ENCODE measurements around the gene ZNF618. TPM values are rescaled to one million over a fixed set of nuclear protein-coding genes. Genes with fewer than 3 reads are reported as not detected.

Gene ZNF618
- total RNA-seq, 1 experiment from 2014 or later: 29.4 TPM

DNA sequence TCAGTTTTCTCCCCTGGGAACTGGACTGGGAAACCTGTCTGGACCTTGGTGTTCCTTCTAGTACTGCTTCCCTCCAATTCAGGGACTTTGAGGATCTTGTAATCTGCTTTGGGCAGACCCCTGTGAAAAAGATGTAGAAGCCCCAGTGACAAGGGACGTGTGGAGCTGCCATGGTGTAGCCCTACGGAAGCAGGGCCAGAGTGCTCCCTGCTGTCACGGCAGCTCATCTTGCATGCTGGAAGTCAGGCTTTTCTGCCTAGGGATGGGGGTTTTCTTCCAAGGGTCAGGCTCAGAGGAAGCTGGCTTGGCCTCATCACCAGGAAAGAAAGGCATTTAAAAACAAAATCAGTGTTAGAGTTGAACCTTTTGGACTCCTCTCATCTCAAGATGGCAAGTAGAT is 115.6 kb downstream of the ZNF618 start:
- Histone ChIP-seq H3K36me3 (ENCODE audit: insufficient read depth, low read length, poor library complexity, severe bottlenecking) (no peaks in the 10 kb centered on the region), H3K27me3 (replicated peaks; ENCODE audit: insufficient read depth, low read depth, low read length, poor library complexity) (no peaks in the 10 kb centered on the region), H3K4me1 (ENCODE audit: insufficient read depth, low read length, poor library complexity, severe bottlenecking) (peaks cover 23% of the 10 kb centered on the region), H3K4me3 (ENCODE audit: low read depth, low read length, poor library complexity, severe bottlenecking) (no peak overlapping the region), H3K9me3 (ENCODE audit: low read depth, low read length, poor library complexity, severe bottlenecking) (no peaks in the 10 kb centered on the region), H3K27ac (ENCODE audit: low read depth, low read length, poor library complexity, severe bottlenecking) (no peak overlapping the region)
- intact Hi-C loops (cut with micrococcal nuclease; ENCODE audit: unreplicated experiment): no loop called here
- no TSS peak for BruUV-seq (replicated peaks)
- no peak for DNase-seq (ENCODE audit: low spot score)
- ChIA-PET POLR2A (ENCODE audit: low non-redundant PET) (no interaction called here), CTCF (no interaction called here)
- TF ChIP-seq, protein P1, sequence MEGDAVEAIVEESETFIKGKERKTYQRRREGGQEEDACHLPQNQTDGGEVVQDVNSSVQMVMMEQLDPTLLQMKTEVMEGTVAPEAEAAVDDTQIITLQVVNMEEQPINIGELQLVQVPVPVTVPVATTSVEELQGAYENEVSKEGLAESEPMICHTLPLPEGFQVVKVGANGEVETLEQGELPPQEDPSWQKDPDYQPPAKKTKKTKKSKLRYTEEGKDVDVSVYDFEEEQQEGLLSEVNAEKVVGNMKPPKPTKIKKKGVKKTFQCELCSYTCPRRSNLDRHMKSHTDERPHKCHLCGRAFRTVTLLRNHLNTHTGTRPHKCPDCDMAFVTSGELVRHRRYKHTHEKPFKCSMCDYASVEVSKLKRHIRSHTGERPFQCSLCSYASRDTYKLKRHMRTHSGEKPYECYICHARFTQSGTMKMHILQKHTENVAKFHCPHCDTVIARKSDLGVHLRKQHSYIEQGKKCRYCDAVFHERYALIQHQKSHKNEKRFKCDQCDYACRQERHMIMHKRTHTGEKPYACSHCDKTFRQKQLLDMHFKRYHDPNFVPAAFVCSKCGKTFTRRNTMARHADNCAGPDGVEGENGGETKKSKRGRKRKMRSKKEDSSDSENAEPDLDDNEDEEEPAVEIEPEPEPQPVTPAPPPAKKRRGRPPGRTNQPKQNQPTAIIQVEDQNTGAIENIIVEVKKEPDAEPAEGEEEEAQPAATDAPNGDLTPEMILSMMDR (conservative IDR thresholded peaks at IDR 0.05; ENCODE audit: low read depth, low read length): no peak
- TF ChIP-seq EZH2 (IDR thresholded peaks at IDR 0.05; ENCODE audit: borderline replicate concordance, low read depth, low read length, poor library complexity, severe bottlenecking): no peak

DNA sequence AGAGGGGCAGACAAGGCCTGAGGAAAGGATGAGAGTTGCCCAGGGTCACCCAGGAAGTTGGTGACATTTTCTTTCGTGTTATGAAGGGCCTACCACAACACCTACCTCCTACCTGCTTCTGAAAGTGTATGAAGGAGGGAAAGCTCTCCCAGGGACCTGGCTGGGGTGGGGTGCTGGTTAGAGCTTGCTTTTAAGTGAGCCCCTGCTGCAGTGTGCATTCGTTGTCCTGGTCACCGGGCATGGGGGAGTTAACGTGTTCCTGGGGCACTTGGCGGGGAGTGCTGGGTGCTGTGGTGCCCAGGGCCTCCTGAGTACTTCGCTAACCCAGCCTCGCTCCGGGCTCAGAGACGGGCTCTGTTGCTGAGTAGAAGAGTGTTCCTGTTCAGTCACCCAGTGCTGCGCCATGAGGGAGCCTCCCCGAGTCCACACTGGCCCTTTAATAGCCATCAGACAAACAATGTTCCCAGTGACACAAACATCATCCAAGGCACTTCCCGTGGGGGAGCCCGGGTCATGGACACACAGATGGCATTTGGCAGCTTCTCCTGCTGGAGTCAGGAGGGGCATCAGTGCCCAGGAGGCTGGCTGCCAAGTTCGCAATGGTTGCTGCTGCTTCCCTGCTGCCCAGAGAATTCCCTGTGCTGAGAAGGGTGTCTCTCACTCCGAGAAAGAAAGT is 116.3 kb downstream of the ZNF618 start:
- no peak for DNase-seq (ENCODE audit: low spot score)
- Histone ChIP-seq H3K4me1 (ENCODE audit: insufficient read depth, low read length, poor library complexity, severe bottlenecking) (peaks cover 23% of the 10 kb centered on the region), H3K27ac (ENCODE audit: low read depth, low read length, poor library complexity, severe bottlenecking) (no peak overlapping the region), H3K9me3 (ENCODE audit: low read depth, low read length, poor library complexity, severe bottlenecking) (no peaks in the 10 kb centered on the region), H3K27me3 (replicated peaks; ENCODE audit: insufficient read depth, low read depth, low read length, poor library complexity) (no peaks in the 10 kb centered on the region), H3K4me3 (ENCODE audit: low read depth, low read length, poor library complexity, severe bottlenecking) (no peak overlapping the region), H3K36me3 (ENCODE audit: insufficient read depth, low read length, poor library complexity, severe bottlenecking) (no peaks in the 10 kb centered on the region)
- ChIA-PET CTCF (no interaction called here), POLR2A (ENCODE audit: low non-redundant PET) (no interaction called here)
- intact Hi-C loops (cut with micrococcal nuclease; ENCODE audit: unreplicated experiment): no loop called here
- TF ChIP-seq, protein P1 (conservative IDR thresholded peaks at IDR 0.05; ENCODE audit: low read depth, low read length): no peak
- no peak for TF ChIP-seq EZH2 (IDR thresholded peaks at IDR 0.05; ENCODE audit: borderline replicate concordance, low read depth, low read length, poor library complexity, severe bottlenecking)
- BruUV-seq (replicated peaks): no TSS peak

DNA sequence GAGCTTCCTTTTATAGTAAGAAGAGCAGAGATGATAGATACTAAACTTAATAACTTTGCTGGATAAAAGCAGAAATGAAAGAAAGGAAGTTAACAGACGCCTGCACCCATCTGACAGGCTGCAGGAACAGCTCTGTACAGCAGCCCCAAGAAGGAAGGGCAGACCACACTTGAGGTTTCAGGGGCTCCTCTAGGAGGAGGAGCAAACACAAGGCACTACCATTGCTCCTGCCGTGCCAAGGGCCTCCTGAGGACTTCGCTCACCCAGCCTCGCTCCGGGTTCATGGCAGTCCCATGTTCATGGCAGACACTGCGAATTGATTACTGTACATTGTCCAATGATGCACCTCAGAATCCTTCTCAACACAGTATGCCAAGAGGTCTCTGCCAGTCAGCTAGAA is 116.9 kb downstream of the ZNF618 start:
- Histone ChIP-seq H3K27ac (ENCODE audit: low read depth, low read length, poor library complexity, severe bottlenecking) (no peak overlapping the region), H3K4me3 (ENCODE audit: low read depth, low read length, poor library complexity, severe bottlenecking) (no peak overlapping the region), H3K9me3 (ENCODE audit: low read depth, low read length, poor library complexity, severe bottlenecking) (no peaks in the 10 kb centered on the region), H3K36me3 (ENCODE audit: insufficient read depth, low read length, poor library complexity, severe bottlenecking) (no peaks in the 10 kb centered on the region), H3K4me1 (ENCODE audit: insufficient read depth, low read length, poor library complexity, severe bottlenecking) (peaks cover 23% of the 10 kb centered on the region), H3K27me3 (replicated peaks; ENCODE audit: insufficient read depth, low read depth, low read length, poor library complexity) (no peaks in the 10 kb centered on the region)
- TF ChIP-seq EZH2 (IDR thresholded peaks at IDR 0.05; ENCODE audit: borderline replicate concordance, low read depth, low read length, poor library complexity, severe bottlenecking): no peak
- TF ChIP-seq, protein P1 (conservative IDR thresholded peaks at IDR 0.05; ENCODE audit: low read depth, low read length): no peak
- ChIA-PET POLR2A (ENCODE audit: low non-redundant PET) (no interaction called here), CTCF (no interaction called here)
- intact Hi-C loops (cut with micrococcal nuclease; ENCODE audit: unreplicated experiment): no loop called here
- BruUV-seq (replicated peaks): no TSS peak
- DNase-seq (ENCODE audit: low spot score): no peak

All from A673 (cell line).